Left ventricle myocardium superior (tissue), 1 donor: Measurements from ENCODE around the gene AKR1C1. TPM values are rescaled to one million over a fixed set of nuclear protein-coding genes. Genes with fewer than 3 reads are reported as not detected.

Experiments
- total RNA-seq: library from RNA; stranded (reverse); fragmentation: NEBNext Ultra II Directional; extraction: Animal tissue kit (Norgen Biotek cat#: 25700); gene quantifications from one replicate; pipeline ENCODE4 v1.2.1, GENCODE V29; 2021
- donor health status: DM: no; HTN: yes; CAD: no; lungs with severe emphysema.

The AKR1C1 gene
- total RNA-seq, 1 donor from 2014 or later = 20.2 TPM

Other genes with a start within 250 kb of the AKR1C1 start
- gene AKR1E2, start 137.2 kb upstream of the AKR1C1 start, total RNA-seq = 4.5 TPM
- 14.2 TPM for gene AKR1C2, start 40.4 kb downstream of the AKR1C1 start, total RNA-seq
- gene AKR1C3, start 131.0 kb downstream of the AKR1C1 start, total RNA-seq = 23.2 TPM
- 0.25 TPM for gene AKR1C8, start 221.7 kb downstream of the AKR1C1 start, total RNA-seq
- gene AKR1C4, start 233.4 kb downstream of the AKR1C1 start, total RNA-seq = not detected